Liver (tissue), 9 donors: ENCODE measurements around the gene CDIPT. TPM values are rescaled to one million over a fixed set of nuclear protein-coding genes. Genes with fewer than 3 reads are reported as not detected.

ENCODE experiments used
- DNase-seq: peaks from one replicate; pipeline ENCODE4 v3.0.0-alpha.2; 2017; ENCODE audit warnings: low spot score
- H3K27ac ChIP-seq, 2 donors: one replicate each; pipeline ENCODE4 v1.7.0; 2013; ENCODE audit warnings: inconsistent platforms in 2 of 2, low read length in 2 of 2, control low read depth in 1 of 2, low read depth in 1 of 2, mild to moderate bottlenecking in 1 of 2
- H3K27me3 ChIP-seq, 4 donors: one replicate each; pipeline versions ENCODE4 v1.6.1 to v1.7.0; 2013; ENCODE audit warnings: low read length in 3 of 4, inconsistent platforms in 1 of 4, mild to moderate bottlenecking in 1 of 4, moderate library complexity in 1 of 4; ENCODE audit not compliant: control insufficient read depth in 4 of 4, insufficient read depth in 4 of 4
- H3K36me3 ChIP-seq, 4 donors: one replicate each; pipeline versions ENCODE4 v1.6.1 to v1.7.0; 2013; ENCODE audit warnings: low read length in 3 of 4, mild to moderate bottlenecking in 3 of 4, low read depth in 1 of 4, moderate library complexity in 1 of 4; ENCODE audit not compliant: control insufficient read depth in 4 of 4, insufficient read depth in 3 of 4
- H3K4me1 ChIP-seq, 4 donors: one replicate each; pipeline versions ENCODE4 v1.6.1 to v1.7.0; 2013; ENCODE audit warnings: low read length in 3 of 4, mild to moderate bottlenecking in 3 of 4, moderate library complexity in 1 of 4; ENCODE audit not compliant: control insufficient read depth in 4 of 4, insufficient read depth in 4 of 4
- H3K4me3 ChIP-seq, 3 donors: one replicate each; pipeline versions ENCODE4 v1.6.1 to v1.7.0; 2013; ENCODE audit warnings: low read length in 3 of 3, control low read depth in 1 of 3, low read depth in 1 of 3, mild to moderate bottlenecking in 1 of 3
- H3K9ac ChIP-seq, 2 donors: one replicate each; pipeline ENCODE4 v1.7.0; 2013; ENCODE audit warnings: low read length in 2 of 2, mild to moderate bottlenecking in 2 of 2, moderate library complexity in 2 of 2, control low read depth in 1 of 2, low read depth in 1 of 2
- H3K9me3 ChIP-seq, 4 donors: one replicate each; pipeline versions ENCODE4 v1.6.1 to v1.7.0; 2013; ENCODE audit warnings: low read length in 3 of 4; ENCODE audit not compliant: control insufficient read depth in 4 of 4
- EGR1 ChIP-seq, 2 donors: IDR thresholded peaks; 2 replicates each; pipeline ENCODE4 v1.6.1; 2016 to 2018; ENCODE audit warnings: antibody characterized with exemption in 2 of 2, low read depth in 2 of 2
- FOXA1 ChIP-seq: IDR thresholded peaks from 2 replicates; pipeline ENCODE4 v1.6.1; 2016; ENCODE audit warnings: antibody characterized with exemption
- FOXA2 ChIP-seq: IDR thresholded peaks from 2 replicates; pipeline ENCODE4 v1.6.1; 2016; ENCODE audit warnings: antibody characterized with exemption
- GABPA ChIP-seq, 2 donors: IDR thresholded peaks in 1 of 2; conservative IDR thresholded peaks in 1 of 2; 2 replicates each; pipeline ENCODE4 v1.6.1; 2016; ENCODE audit warnings: antibody characterized with exemption in 2 of 2, mild to moderate bottlenecking in 1 of 2, moderate library complexity in 1 of 2
- HNF4G ChIP-seq: IDR thresholded peaks from 2 replicates; pipeline ENCODE4 v1.6.1; 2016; ENCODE audit warnings: antibody characterized with exemption
- JUND ChIP-seq, 2 donors: IDR thresholded peaks; 2 replicates each; pipeline ENCODE4 v1.6.1; 2016; ENCODE audit warnings: antibody characterized with exemption in 2 of 2
- NR2F2 ChIP-seq: IDR thresholded peaks from 2 replicates; pipeline ENCODE4 v1.6.1; 2016; ENCODE audit warnings: antibody characterized with exemption
- RAD21 ChIP-seq, 2 donors: IDR thresholded peaks; 2 replicates each; pipeline ENCODE4 v1.6.1; 2016; ENCODE audit warnings: antibody characterized with exemption in 2 of 2, mild to moderate bottlenecking in 2 of 2
- RXRA ChIP-seq, 2 donors: IDR thresholded peaks; 2 replicates each; pipeline ENCODE4 v1.6.1; 2017 to 2018; ENCODE audit warnings: antibody characterized with exemption in 2 of 2, mild to moderate bottlenecking in 1 of 2
- SP1 ChIP-seq: IDR thresholded peaks from 2 replicates; pipeline ENCODE4 v1.6.1; 2018; ENCODE audit warnings: antibody characterized with exemption, mild to moderate bottlenecking
- TAF1 ChIP-seq: conservative IDR thresholded peaks from 2 replicates; pipeline ENCODE4 v1.6.1; 2016; ENCODE audit warnings: antibody characterized with exemption, mild to moderate bottlenecking
- YY1 ChIP-seq: IDR thresholded peaks from 2 replicates; pipeline ENCODE4 v1.6.1; 2016; ENCODE audit warnings: antibody characterized with exemption, mild to moderate bottlenecking
- WGBS: extraction: QIAGEN DNeasy Blood & Tissue Kit; methylation state at CpG from one replicate; pipeline ENCODE4 v1.1.7; 2013; 5-methylcytosine and 5-hydroxymethylcytosine counted together
- polyA plus RNA-seq, 2 donors: library from polyadenylated mRNA; stranded (reverse) in 1 of 2; unstranded in 1 of 2; fragments of 200-250 nt in 1 of 2; fragments of >200 nt in 1 of 2; fragmentation: Nextera tagmentation in 1 of 2; extraction: Ambion mirVana in 1 of 2; gene quantifications; one replicate each; pipeline versions ENCODE4 v1.2.1 to v1.2.3, GENCODE V29; 2013 to 2015
- total RNA-seq, 2 donors: library from RNA; depleted of rRNA; stranded (reverse); fragments of >200 nt; gene quantifications; one replicate each; pipeline ENCODE4 v1.2.3, GENCODE V29; 2014
- TF ChIP-seq, protein P1 (sequence below): IDR thresholded peaks from 2 replicates; pipeline ENCODE4 v1.6.1; 2016; ENCODE audit warnings: antibody characterized with exemption, mild to moderate bottlenecking
- TF ChIP-seq, protein P2 (sequence below): fragments of 150-350 bp; IDR thresholded peaks from 2 replicates; pipeline ENCODE4 v1.5.1; 2017; ENCODE audit warnings: improper control_type of control experiment, low read depth, low read length; ENCODE audit not compliant: missing input control
- TF ChIP-seq, protein P3 (sequence below): IDR thresholded peaks from 2 replicates; pipeline ENCODE4 v1.6.1; 2016; ENCODE audit warnings: antibody characterized with exemption
- TF ChIP-seq, protein P4 (sequence below): IDR thresholded peaks from 2 replicates; pipeline ENCODE4 v1.6.1; 2016; ENCODE audit warnings: antibody characterized with exemption
- TF ChIP-seq, protein P5 (sequence below): IDR thresholded peaks from 2 replicates; pipeline ENCODE4 v1.6.1; 2016; ENCODE audit warnings: antibody characterized with exemption
- donor health status: healthy.
- donor health status: healthy.
- donor health status: healthy.
- donor health status: healthy.
- donor health status: healthy.

The CDIPT gene
- total and polyA plus RNA-seq, 4 donors: 31.4 to 102 (median 38.4) TPM

DNA sequence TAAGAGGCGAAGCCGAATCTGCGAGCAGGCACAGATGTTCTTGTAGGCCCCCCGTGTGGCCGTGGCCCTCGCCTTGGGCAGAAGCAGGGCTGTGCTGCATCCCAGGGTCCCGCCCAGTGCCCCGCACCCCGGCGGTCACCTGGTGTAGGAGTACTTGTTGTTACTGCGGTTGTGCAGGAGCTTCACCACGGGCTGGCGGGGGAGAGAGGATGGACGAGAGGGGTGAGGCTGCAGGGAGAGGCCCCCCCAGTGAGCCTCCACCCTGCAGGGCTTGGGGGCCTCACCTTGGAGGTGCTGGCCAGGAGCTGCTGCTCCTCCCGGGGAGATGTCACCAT lies 48.6 kb upstream of the CDIPT start:
- Histone ChIP-seq H3K9ac (no peak overlapping the region), H3K27me3 (no peaks in the 10 kb centered on the region), H3K36me3 (peaks cover 0 to 5% (median 3%) of the 10 kb centered on the region in 4 donors), H3K4me1 (no peaks in the 10 kb centered on the region), H3K9me3 (no peaks in the 10 kb centered on the region), H3K4me3 (no peak overlapping the region), H3K27ac (no peak overlapping the region)
- 82% methylated on average over 15 of the region's 15 CpGs for WGBS
- DNase-seq: no peak
- TF ChIP-seq, protein P1, sequence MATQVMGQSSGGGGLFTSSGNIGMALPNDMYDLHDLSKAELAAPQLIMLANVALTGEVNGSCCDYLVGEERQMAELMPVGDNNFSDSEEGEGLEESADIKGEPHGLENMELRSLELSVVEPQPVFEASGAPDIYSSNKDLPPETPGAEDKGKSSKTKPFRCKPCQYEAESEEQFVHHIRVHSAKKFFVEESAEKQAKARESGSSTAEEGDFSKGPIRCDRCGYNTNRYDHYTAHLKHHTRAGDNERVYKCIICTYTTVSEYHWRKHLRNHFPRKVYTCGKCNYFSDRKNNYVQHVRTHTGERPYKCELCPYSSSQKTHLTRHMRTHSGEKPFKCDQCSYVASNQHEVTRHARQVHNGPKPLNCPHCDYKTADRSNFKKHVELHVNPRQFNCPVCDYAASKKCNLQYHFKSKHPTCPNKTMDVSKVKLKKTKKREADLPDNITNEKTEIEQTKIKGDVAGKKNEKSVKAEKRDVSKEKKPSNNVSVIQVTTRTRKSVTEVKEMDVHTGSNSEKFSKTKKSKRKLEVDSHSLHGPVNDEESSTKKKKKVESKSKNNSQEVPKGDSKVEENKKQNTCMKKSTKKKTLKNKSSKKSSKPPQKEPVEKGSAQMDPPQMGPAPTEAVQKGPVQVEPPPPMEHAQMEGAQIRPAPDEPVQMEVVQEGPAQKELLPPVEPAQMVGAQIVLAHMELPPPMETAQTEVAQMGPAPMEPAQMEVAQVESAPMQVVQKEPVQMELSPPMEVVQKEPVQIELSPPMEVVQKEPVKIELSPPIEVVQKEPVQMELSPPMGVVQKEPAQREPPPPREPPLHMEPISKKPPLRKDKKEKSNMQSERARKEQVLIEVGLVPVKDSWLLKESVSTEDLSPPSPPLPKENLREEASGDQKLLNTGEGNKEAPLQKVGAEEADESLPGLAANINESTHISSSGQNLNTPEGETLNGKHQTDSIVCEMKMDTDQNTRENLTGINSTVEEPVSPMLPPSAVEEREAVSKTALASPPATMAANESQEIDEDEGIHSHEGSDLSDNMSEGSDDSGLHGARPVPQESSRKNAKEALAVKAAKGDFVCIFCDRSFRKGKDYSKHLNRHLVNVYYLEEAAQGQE: no peak
- no peak for TF ChIP-seq RXRA (IDR thresholded peaks at IDR 0.05)
- TF ChIP-seq, protein P2, sequence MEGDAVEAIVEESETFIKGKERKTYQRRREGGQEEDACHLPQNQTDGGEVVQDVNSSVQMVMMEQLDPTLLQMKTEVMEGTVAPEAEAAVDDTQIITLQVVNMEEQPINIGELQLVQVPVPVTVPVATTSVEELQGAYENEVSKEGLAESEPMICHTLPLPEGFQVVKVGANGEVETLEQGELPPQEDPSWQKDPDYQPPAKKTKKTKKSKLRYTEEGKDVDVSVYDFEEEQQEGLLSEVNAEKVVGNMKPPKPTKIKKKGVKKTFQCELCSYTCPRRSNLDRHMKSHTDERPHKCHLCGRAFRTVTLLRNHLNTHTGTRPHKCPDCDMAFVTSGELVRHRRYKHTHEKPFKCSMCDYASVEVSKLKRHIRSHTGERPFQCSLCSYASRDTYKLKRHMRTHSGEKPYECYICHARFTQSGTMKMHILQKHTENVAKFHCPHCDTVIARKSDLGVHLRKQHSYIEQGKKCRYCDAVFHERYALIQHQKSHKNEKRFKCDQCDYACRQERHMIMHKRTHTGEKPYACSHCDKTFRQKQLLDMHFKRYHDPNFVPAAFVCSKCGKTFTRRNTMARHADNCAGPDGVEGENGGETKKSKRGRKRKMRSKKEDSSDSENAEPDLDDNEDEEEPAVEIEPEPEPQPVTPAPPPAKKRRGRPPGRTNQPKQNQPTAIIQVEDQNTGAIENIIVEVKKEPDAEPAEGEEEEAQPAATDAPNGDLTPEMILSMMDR: no peak
- TF ChIP-seq GABPA (IDR thresholded peaks at IDR 0.05 in 1 of 2, conservative IDR thresholded peaks at IDR 0.05 in 1 of 2): no peak
- no peak for TF ChIP-seq FOXA1
- TF ChIP-seq NR2F2: no peak
- TF ChIP-seq TAF1: no peak
- TF ChIP-seq, protein P3, sequence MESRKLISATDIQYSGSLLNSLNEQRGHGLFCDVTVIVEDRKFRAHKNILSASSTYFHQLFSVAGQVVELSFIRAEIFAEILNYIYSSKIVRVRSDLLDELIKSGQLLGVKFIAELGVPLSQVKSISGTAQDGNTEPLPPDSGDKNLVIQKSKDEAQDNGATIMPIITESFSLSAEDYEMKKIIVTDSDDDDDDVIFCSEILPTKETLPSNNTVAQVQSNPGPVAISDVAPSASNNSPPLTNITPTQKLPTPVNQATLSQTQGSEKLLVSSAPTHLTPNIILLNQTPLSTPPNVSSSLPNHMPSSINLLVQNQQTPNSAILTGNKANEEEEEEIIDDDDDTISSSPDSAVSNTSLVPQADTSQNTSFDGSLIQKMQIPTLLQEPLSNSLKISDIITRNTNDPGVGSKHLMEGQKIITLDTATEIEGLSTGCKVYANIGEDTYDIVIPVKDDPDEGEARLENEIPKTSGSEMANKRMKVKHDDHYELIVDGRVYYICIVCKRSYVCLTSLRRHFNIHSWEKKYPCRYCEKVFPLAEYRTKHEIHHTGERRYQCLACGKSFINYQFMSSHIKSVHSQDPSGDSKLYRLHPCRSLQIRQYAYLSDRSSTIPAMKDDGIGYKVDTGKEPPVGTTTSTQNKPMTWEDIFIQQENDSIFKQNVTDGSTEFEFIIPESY: no peak
- TF ChIP-seq RAD21 (IDR thresholded peaks at IDR 0.05): no peak
- TF ChIP-seq YY1: no peak
- no peak for TF ChIP-seq HNF4G
- TF ChIP-seq, protein P4, sequence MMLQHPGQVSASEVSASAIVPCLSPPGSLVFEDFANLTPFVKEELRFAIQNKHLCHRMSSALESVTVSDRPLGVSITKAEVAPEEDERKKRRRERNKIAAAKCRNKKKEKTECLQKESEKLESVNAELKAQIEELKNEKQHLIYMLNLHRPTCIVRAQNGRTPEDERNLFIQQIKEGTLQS: no peak
- TF ChIP-seq SP1: no peak
- no peak for TF ChIP-seq JUND (IDR thresholded peaks at IDR 0.05)
- TF ChIP-seq, protein P5, sequence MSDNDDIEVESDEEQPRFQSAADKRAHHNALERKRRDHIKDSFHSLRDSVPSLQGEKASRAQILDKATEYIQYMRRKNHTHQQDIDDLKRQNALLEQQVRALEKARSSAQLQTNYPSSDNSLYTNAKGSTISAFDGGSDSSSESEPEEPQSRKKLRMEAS: no peak
- no peak for TF ChIP-seq FOXA2
- TF ChIP-seq EGR1 (IDR thresholded peaks at IDR 0.05; ENCODE audit: low read depth in 2 of 2): no peak
